Skeletal muscle tissue (tissue), 4 donors: ENCODE measurements around the gene GPRIN3. TPM values are rescaled to one million over a fixed set of nuclear protein-coding genes. Genes with fewer than 3 reads are reported as not detected.
"Not testable (repeated sequence)": the region's sequence is repeated elsewhere in the genome, so short reads cannot be mapped to it uniquely, and the experiment has no call there.

Source experiments
- H3K27ac ChIP-seq: one replicate; pipeline ENCODE4 v1.7.0; 2013; ENCODE audit warnings: mild to moderate bottlenecking, low read depth, low read length, inconsistent platforms
- H3K27me3 ChIP-seq, 3 donors: one replicate each; pipeline ENCODE4 v1.7.0; 2013; ENCODE audit warnings: low read length in 3 of 3; ENCODE audit not compliant: control insufficient read depth in 3 of 3, insufficient read depth in 3 of 3
- H3K36me3 ChIP-seq, 3 donors: one replicate each; pipeline ENCODE4 v1.7.0; 2013; ENCODE audit warnings: low read length in 3 of 3; ENCODE audit not compliant: control insufficient read depth in 3 of 3, insufficient read depth in 3 of 3
- H3K4me1 ChIP-seq, 3 donors: one replicate each; pipeline ENCODE4 v1.7.0; 2013; ENCODE audit warnings: low read length in 3 of 3, mild to moderate bottlenecking in 3 of 3; ENCODE audit not compliant: control insufficient read depth in 3 of 3, insufficient read depth in 3 of 3
- H3K4me3 ChIP-seq, 3 donors: one replicate each; pipeline ENCODE4 v1.7.0; 2013; ENCODE audit warnings: low read length in 3 of 3
- H3K9ac ChIP-seq, 3 donors: one replicate each; pipeline ENCODE4 v1.7.0; 2013; ENCODE audit warnings: low read length in 3 of 3, mild to moderate bottlenecking in 3 of 3, moderate library complexity in 2 of 3, low read depth in 1 of 3
- H3K9me3 ChIP-seq, 3 donors: one replicate each; pipeline ENCODE4 v1.7.0; 2013; ENCODE audit warnings: low read length in 3 of 3; ENCODE audit not compliant: control insufficient read depth in 3 of 3
- total RNA-seq: library from RNA; depleted of rRNA; stranded (reverse); fragments of >200 nt; gene quantifications from one replicate; pipeline ENCODE4 v1.2.3, GENCODE V29; 2014
- donor health status: Osteomylitis.

Gene GPRIN3
- total RNA-seq, 1 donor from 2014 or later: 3.7 TPM

DNA sequence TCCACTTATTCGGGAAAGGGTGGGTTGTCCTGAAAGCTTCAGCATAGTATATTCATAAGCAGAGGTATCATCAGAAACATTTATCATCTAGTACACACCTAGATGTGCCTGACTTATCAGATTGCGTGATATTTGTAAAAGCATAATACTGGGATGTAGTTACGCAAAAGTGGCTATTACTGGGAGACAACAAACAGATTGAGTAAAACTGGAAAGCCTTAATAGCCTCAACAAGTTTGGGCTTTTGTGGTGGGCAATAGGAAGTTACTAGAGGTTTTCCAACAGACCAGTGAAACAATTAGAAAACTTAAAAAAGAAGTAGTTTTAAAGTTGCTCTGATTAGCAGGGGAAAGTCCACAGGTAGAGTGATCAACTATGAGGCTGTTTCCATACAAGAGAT, 39.8 kb downstream of the GPRIN3 start:
- H3K4me1 ChIP-seq: no peaks in the 10 kb centered on the region
- H3K4me3 ChIP-seq: no peak overlapping the region
- no peaks in the 10 kb centered on the region for H3K9me3 ChIP-seq
- no peak overlapping the region for H3K9ac ChIP-seq
- H3K36me3 ChIP-seq: no peaks in the 10 kb centered on the region
- no peaks in the 10 kb centered on the region for H3K27me3 ChIP-seq
- H3K27ac ChIP-seq: no peak overlapping the region

DNA sequence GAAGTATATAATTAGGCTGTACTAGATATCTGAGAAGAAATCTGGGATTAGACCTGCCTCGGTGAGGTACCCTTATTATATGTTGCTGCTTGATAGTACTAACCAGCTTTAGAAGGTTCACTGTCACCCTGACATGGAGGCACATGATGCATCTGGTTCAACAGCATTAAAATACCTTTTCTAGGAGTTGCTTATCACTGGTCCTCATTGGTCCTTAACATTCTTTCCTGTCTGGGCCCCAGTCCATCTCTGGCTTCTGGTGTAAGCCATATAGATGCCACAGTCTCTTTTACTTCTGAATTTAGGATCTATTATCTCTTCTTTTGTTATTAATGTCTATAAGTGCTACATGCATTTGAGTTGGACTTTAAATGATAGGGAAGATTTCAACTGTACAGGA, 40.2 kb downstream of the GPRIN3 start:
- H3K9me3 ChIP-seq: no peaks in the 10 kb centered on the region
- H3K27me3 ChIP-seq: no peaks in the 10 kb centered on the region
- no peaks in the 10 kb centered on the region for H3K36me3 ChIP-seq
- no peak overlapping the region for H3K9ac ChIP-seq
- no peaks in the 10 kb centered on the region for H3K4me1 ChIP-seq
- no peak overlapping the region for H3K27ac ChIP-seq
- H3K4me3 ChIP-seq: no peak overlapping the region

GRCh38 chr4:89266128-89266527, 41.5 kb downstream of the GPRIN3 start:
- no peaks in the 10 kb centered on the region for H3K9me3 ChIP-seq
- H3K4me1 ChIP-seq: no peaks in the 10 kb centered on the region

DNA sequence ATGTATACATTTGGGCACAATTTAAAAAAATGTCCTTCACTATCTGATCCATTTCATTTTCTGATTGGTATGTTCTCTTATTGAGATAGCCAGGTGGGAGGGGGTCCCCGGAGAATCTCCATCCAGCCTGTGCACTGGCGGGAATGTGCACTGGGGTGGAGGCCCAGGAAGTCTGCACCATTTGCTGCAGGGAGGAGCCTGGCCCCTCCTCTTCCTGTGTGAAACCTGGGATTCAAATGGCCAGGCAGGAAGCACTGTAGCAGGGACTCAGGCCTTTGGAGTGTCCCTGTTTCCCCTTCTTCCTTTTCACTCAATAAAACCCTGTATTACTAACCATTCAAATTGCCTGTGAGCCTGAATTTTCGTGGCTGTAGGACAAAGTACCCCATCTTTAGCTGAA, 44.3 kb downstream of the GPRIN3 start:
- H3K4me3 ChIP-seq: no peak overlapping the region
- no peaks in the 10 kb centered on the region for H3K9me3 ChIP-seq
- H3K36me3 ChIP-seq: no peaks in the 10 kb centered on the region
- H3K27me3 ChIP-seq: no peaks in the 10 kb centered on the region
- no peak overlapping the region for H3K9ac ChIP-seq
- H3K27ac ChIP-seq: no peak overlapping the region
- H3K4me1 ChIP-seq: no peaks in the 10 kb centered on the region

More at GRCh38 chr4:89266128-89266527, 41.5 kb downstream of the GPRIN3 start:
- Histone ChIP-seq H3K9ac (no peak overlapping the region), H3K27me3 (no peaks in the 10 kb centered on the region), H3K36me3 (no peaks in the 10 kb centered on the region), H3K4me3 (no peak overlapping the region), H3K27ac (no peak overlapping the region)

GRCh38 chr4:89259301-89260028, 48.1 kb downstream of the GPRIN3 start:
- no peaks in the 10 kb centered on the region for H3K36me3 ChIP-seq
- no peaks in the 10 kb centered on the region for H3K9me3 ChIP-seq
- no peaks in the 10 kb centered on the region for H3K27me3 ChIP-seq
- no peaks in the 10 kb centered on the region for H3K4me1 ChIP-seq
- no peak overlapping the region for H3K9ac ChIP-seq
- H3K27ac ChIP-seq: no peak overlapping the region
- H3K4me3 ChIP-seq: no peak overlapping the region

GRCh38 chr4:89258506-89258905, 49.1 kb downstream of the GPRIN3 start:
- no peak overlapping the region for H3K4me3 ChIP-seq
- H3K4me1 ChIP-seq: no peaks in the 10 kb centered on the region
- no peaks in the 10 kb centered on the region for H3K27me3 ChIP-seq
- no peak overlapping the region for H3K27ac ChIP-seq
- no peaks in the 10 kb centered on the region for H3K9me3 ChIP-seq
- H3K9ac ChIP-seq: no peak overlapping the region
- no peaks in the 10 kb centered on the region for H3K36me3 ChIP-seq

DNA sequence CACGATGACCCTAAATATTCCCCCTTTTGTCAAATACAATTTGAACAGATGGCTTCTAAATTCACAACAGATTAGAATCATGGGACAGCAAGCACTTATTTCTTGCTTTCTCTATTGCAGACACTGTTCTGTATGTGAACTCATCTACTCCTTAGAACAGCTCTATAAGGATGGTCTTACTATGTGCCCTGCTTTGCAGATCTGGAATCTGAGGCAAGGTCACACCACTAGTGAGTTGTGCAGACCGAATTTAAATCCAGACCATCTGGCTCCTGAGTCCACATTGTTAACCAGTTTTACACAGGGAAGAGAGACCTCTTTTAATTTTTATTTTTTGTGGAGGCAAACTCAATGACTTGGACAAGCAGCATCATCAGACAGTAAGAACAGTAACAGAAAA, 50.2 kb downstream of the GPRIN3 start:
- Histone ChIP-seq H3K27me3 (no peaks in the 10 kb centered on the region), H3K36me3 (no peaks in the 10 kb centered on the region), H3K27ac (no peak overlapping the region), H3K9ac (no peak overlapping the region), H3K4me1 (no peaks in the 10 kb centered on the region), H3K4me3 (no peak overlapping the region), H3K9me3 (no peaks in the 10 kb centered on the region)

DNA sequence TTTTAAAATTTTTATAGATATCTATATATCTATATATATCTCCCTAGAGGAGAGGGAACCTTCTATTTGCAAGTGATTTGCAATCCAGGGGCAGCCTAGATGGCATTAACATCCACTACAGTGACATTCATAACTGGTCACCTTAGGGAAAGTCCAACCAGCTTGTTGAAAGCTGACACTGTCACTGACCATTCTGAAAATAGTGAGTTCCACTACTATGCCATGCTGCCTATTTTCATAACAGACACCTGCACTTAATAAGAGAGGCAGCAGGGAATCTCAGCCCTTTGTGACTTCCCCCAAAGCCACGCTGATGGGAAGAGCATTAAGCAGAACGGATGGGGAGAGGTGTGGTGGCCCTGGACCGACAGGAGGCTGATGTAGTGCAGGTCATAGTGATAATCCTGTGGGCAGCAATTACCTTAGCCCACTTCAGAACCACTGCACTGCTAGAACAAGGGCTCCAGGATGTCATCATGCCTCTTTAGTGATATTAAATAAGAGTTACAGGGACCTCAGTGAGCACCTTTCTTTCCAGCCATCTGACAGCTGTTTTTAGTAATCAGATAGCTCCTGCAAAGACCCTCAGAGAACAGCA, 51.3 kb downstream of the GPRIN3 start:
- no peaks in the 10 kb centered on the region for H3K27me3 ChIP-seq
- no peak overlapping the region for H3K9ac ChIP-seq
- H3K9me3 ChIP-seq: no peaks in the 10 kb centered on the region
- no peak overlapping the region for H3K4me3 ChIP-seq
- H3K4me1 ChIP-seq: no peaks in the 10 kb centered on the region
- no peaks in the 10 kb centered on the region for H3K36me3 ChIP-seq
- H3K27ac ChIP-seq: no peak overlapping the region

- Histone ChIP-seq H3K9ac (no peak overlapping the region), H3K4me3 (no peak overlapping the region), H3K27ac (no peak overlapping the region), H3K9me3 (no peaks in the 10 kb centered on the region), H3K27me3 (peaks cover 0 to 2% (median 0%) of the 10 kb centered on the region in 3 donors), H3K36me3 (no peaks in the 10 kb centered on the region), H3K4me1 (no peaks in the 10 kb centered on the region)
Measured at GRCh38 chr4:89254847-89255246, 52.8 kb downstream of the GPRIN3 start.

DNA sequence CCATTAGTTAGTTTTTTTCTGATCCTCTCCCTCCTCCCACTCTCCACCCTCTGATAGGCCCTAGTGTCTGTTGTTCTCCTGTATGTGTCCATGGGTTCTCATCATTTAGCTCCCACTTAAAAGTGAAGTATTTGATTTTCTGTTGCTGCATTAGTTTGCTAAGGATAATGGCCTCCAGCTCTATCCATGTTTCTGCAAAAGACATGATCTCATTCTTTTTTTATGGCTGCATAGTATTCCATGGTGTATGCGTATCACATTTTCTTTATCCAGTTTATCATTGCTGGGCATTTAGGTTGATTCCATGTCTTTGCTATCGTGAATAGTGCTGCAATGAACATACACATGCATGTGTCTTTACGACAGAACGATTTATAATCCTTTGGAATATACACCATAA, 53.3 kb downstream of the GPRIN3 start:
- not testable (repeated sequence) for H3K9me3 ChIP-seq, H3K9ac ChIP-seq, H3K4me1 ChIP-seq, H3K4me3 ChIP-seq, H3K36me3 ChIP-seq, H3K27me3 ChIP-seq, H3K27ac ChIP-seq
